SK-N-SH (cell line): ENCODE data around the gene RGS4. TPM values are rescaled to one million over a fixed set of nuclear protein-coding genes. Genes with fewer than 3 reads are reported as not detected.

Source experiments
- CTCF ChIA-PET: fragments of 300-600, 350-600 bp; formaldehyde crosslinking; extraction: SDS; loops from one replicate; lab custom pipeline; 2021; lab: Yijun Ruan, JAX
- POLR2A ChIA-PET: fragments of 350-600 bp; sonication (Branson Sonifier 250); formaldehyde crosslinking; extraction: SDS; loops from one replicate; lab custom pipeline; 2020; ENCODE audit warnings: antibody characterized with exemption, inconsistent platforms; lab: Yijun Ruan, JAX
- DNase-seq: peaks from one replicate; pipeline ENCODE4 v3.0.0; 2012
- H2AFZ ChIP-seq: fragments of 200-600 bp; sonication (generic); 2 replicates; pipeline ENCODE4 v1.8.1; 2016; ENCODE audit warnings: antibody characterized with exemption, mild to moderate bottlenecking, low read depth
- H3F3A ChIP-seq: fragments of 200-600 bp; sonication (generic); replicated peaks from 2 replicates; pipeline ENCODE3; 2016; ENCODE audit warnings: antibody characterized with exemption, mild to moderate bottlenecking; ENCODE audit not compliant: insufficient read depth
- H3K27ac ChIP-seq, 2 experiments: fragments of 200-500 bp in 1 of 2; fragments of 200-600 bp in 1 of 2; sonication (Bioruptor generic) in 1 of 2; sonication (generic), shearing (Covaris generic) in 1 of 2; 2 replicates each; pipeline versions ENCODE4 v1.5.1 to v1.6.1; 2014 to 2016; ENCODE audit warnings: low read depth in 2 of 2, inconsistent platforms in 1 of 2, low read length in 1 of 2, mild to moderate bottlenecking in 1 of 2, mixed read lengths in 1 of 2
- H3K27me3 ChIP-seq: fragments of 200-600 bp; sonication (generic), shearing (Covaris generic); 2 replicates; pipeline ENCODE4 v1.6.1; 2016; ENCODE audit warnings: mixed run types; ENCODE audit not compliant: insufficient read depth
- H3K36me3 ChIP-seq, 2 experiments: fragments of 200-500 bp in 1 of 2; fragments of 200-600 bp in 1 of 2; sonication (Bioruptor generic) in 1 of 2; sonication (generic) in 1 of 2; replicated peaks in 1 of 2; 2 replicates each; pipeline versions ENCODE3 to v1.5.1; 2014 to 2016; ENCODE audit warnings: low read length in 1 of 2, mild to moderate bottlenecking in 1 of 2; ENCODE audit not compliant: insufficient read depth in 2 of 2, control insufficient read depth in 1 of 2
- H3K4me1 ChIP-seq, 2 experiments: fragments of 200-500 bp in 1 of 2; fragments of 200-600 bp in 1 of 2; sonication (Bioruptor generic) in 1 of 2; sonication (generic), shearing (Covaris generic) in 1 of 2; 2 replicates each; pipeline versions ENCODE4 v1.5.1 to v1.6.1; 2014 to 2016; ENCODE audit warnings: low read depth in 1 of 2, low read length in 1 of 2, mixed run types in 1 of 2; ENCODE audit not compliant: insufficient read depth in 2 of 2, control insufficient read depth in 1 of 2
- H3K4me2 ChIP-seq: fragments of 200-600 bp; sonication (generic), shearing (Covaris generic); 2 replicates; pipeline ENCODE4 v1.6.1; 2017; ENCODE audit warnings: mixed run types
- H3K4me3 ChIP-seq, 2 experiments: fragments of 200-500 bp in 1 of 2; fragments of 200-600 bp in 1 of 2; sonication (Bioruptor generic) in 1 of 2; sonication (generic), shearing (Covaris generic) in 1 of 2; 2 replicates each; pipeline versions ENCODE4 v1.5.1 to v1.8.1; 2014 to 2016; ENCODE audit warnings: low read depth in 2 of 2, inconsistent platforms in 1 of 2, low read length in 1 of 2, mild to moderate bottlenecking in 1 of 2, mixed read lengths in 1 of 2, moderate library complexity in 1 of 2
- H3K79me2 ChIP-seq: fragments of 200-600 bp; sonication (generic); 2 replicates; pipeline ENCODE4 v1.8.1; 2017; ENCODE audit warnings: mild to moderate bottlenecking; ENCODE audit not compliant: insufficient read depth
- H3K9ac ChIP-seq: fragments of 200-600 bp; sonication (generic); 2 replicates; pipeline ENCODE4 v1.6.1; 2017; ENCODE audit warnings: mixed run types
- H3K9me2 ChIP-seq: fragments of 200-600 bp; sonication (generic); 2 replicates; pipeline ENCODE4 v1.6.1; 2017; ENCODE audit warnings: mixed run types
- H3K9me3 ChIP-seq: fragments of 200-600 bp; sonication (generic); 2 replicates; pipeline ENCODE4 v1.6.1; 2017; ENCODE audit warnings: mixed run types, mild to moderate bottlenecking, moderate library complexity
- H4K20me1 ChIP-seq: fragments of 200-600 bp; sonication (generic); 2 replicates; pipeline ENCODE4 v1.6.1; 2017; ENCODE audit warnings: mild to moderate bottlenecking, mixed run types; ENCODE audit not compliant: insufficient read depth
- CTCF ChIP-seq: fragments of 200-600 bp; sonication (generic); IDR thresholded peaks from 2 replicates; pipeline ENCODE4 v1.6.1; 2017; ENCODE audit warnings: antibody characterized with exemption, mild to moderate bottlenecking, moderate library complexity
- EP300 ChIP-seq, 2 experiments: IDR thresholded peaks; 2 replicates each; pipeline versions ENCODE4 v1.4.0 to v1.6.1; 2012; ENCODE audit warnings: borderline replicate concordance in 1 of 2, low read depth in 1 of 2, low read length in 1 of 2
- FOXM1 ChIP-seq: IDR thresholded peaks from 2 replicates; pipeline ENCODE4 v1.4.0; 2012; ENCODE audit warnings: low read depth, mild to moderate bottlenecking
- GABPA ChIP-seq: IDR thresholded peaks from 2 replicates; pipeline ENCODE4 v1.4.0; 2012; ENCODE audit warnings: low read depth, mild to moderate bottlenecking
- JUND ChIP-seq: IDR thresholded peaks from 2 replicates; pipeline ENCODE4 v1.4.0; 2012
- MEF2A ChIP-seq: IDR thresholded peaks from 2 replicates; pipeline ENCODE4 v1.4.0; 2012; ENCODE audit warnings: low read depth, borderline replicate concordance
- MXI1 ChIP-seq: IDR thresholded peaks from 2 replicates; pipeline ENCODE4 v1.6.1; 2012; ENCODE audit warnings: mild to moderate bottlenecking, low read depth, low read length, improper control_type of control experiment
- PBX3 ChIP-seq: IDR thresholded peaks from 2 replicates; pipeline ENCODE4; 2012
- RAD21 ChIP-seq: IDR thresholded peaks from 2 replicates; pipeline ENCODE4 v1.6.1; 2012; ENCODE audit warnings: mild to moderate bottlenecking, low read length
- RCOR1 ChIP-seq: fragments of 150-350 bp; IDR thresholded peaks from 2 replicates; pipeline ENCODE4 v1.6.1; 2017; ENCODE audit warnings: antibody characterized with exemption, low read length
- RFX5 ChIP-seq: IDR thresholded peaks from 2 replicates; pipeline ENCODE4 v1.6.1; 2012; ENCODE audit warnings: mild to moderate bottlenecking, improper control_type of control experiment, low read length
- SMC3 ChIP-seq: IDR thresholded peaks from 2 replicates; pipeline ENCODE4 v1.6.1; 2012; ENCODE audit warnings: low read depth, low read length, improper control_type of control experiment
- TCF12 ChIP-seq: IDR thresholded peaks from 2 replicates; pipeline ENCODE4 v1.4.0; 2012
- TEAD4 ChIP-seq: IDR thresholded peaks from 2 replicates; pipeline ENCODE4 v1.4.0; 2012; ENCODE audit warnings: mild to moderate bottlenecking, borderline replicate concordance; ENCODE audit not compliant: insufficient read depth
- WGBS: methylation state at CpG from one replicate; pipeline ENCODE4 v1.1.6; 2017; ENCODE audit warnings: low lambda C conversion rate; 5-methylcytosine and 5-hydroxymethylcytosine counted together
- polyA plus RNA-seq, 3 experiments: library from polyadenylated mRNA; depleted of rRNA; stranded (reverse); fragments of >200 nt; gene quantifications; 2 replicates each; pipeline ENCODE4 v1.2.3, GENCODE V29; 2012
- TF ChIP-seq, protein P1 (sequence below): fragments of 150-350 bp; IDR thresholded peaks from 2 replicates; pipeline ENCODE4 v1.6.1; 2016; ENCODE audit warnings: mild to moderate bottlenecking, low read depth, low read length

Gene RGS4
- polyA plus RNA-seq, 1 of the 3 experiments (the other 2 are of a cell fraction): 124 TPM

GRCh38 chr1:163074004-163074403, 4.8 kb downstream of the RGS4 start:
- H3K79me2 ChIP-seq: peaks cover 51% of the 10 kb centered on the region
- DNase-seq: no peak
- TF ChIP-seq MXI1 (no peak), SMC3 (no peak), GABPA (no peak), FOXM1 (no peak)
- TF ChIP-seq, protein P1, sequence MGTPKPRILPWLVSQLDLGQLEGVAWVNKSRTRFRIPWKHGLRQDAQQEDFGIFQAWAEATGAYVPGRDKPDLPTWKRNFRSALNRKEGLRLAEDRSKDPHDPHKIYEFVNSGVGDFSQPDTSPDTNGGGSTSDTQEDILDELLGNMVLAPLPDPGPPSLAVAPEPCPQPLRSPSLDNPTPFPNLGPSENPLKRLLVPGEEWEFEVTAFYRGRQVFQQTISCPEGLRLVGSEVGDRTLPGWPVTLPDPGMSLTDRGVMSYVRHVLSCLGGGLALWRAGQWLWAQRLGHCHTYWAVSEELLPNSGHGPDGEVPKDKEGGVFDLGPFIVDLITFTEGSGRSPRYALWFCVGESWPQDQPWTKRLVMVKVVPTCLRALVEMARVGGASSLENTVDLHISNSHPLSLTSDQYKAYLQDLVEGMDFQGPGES: no peak
- peaks cover 78% of the 10 kb centered on the region for H3F3A ChIP-seq
- no peaks in the 10 kb centered on the region for H3K9me3 ChIP-seq
- peaks cover 25 to 29% of the 10 kb centered on the region in 2 experiments; a peak in 3 of 4 replicates for H3K4me1 ChIP-seq
- H3K4me2 ChIP-seq: peak overlapping the region; percentile 41
- H3K27ac ChIP-seq: peak overlapping the region; percentile 91 to 99
- peak overlapping the region; percentile 95 for H3K9ac ChIP-seq
- no peak overlapping the region for H2AFZ ChIP-seq
- peaks cover 11% of the 10 kb centered on the region; the same call in 1 of the 2 replicates for H4K20me1 ChIP-seq
- ChIA-PET CTCF (interaction anchor here (0.8 to 8.4 kb wide), 8 partner anchors 46 to 241 kb away, joined by 3 to 120 read pairs (median 4); no protein-coding TSS in a partner anchor), POLR2A (interaction anchor here (1.1 to 8.7 kb wide), 6 partner anchors 46 to 241 kb away, joined by 4 to 450 read pairs (median 18); no protein-coding TSS in a partner anchor)
- H3K36me3 ChIP-seq: peaks cover 66 to 70% of the 10 kb centered on the region in 2 experiments
- WGBS: 90% methylated on average over 1 of the region's 1 CpG
- H3K9me2 ChIP-seq: no peaks in the 10 kb centered on the region
- H3K4me3 ChIP-seq: peak overlapping the region; percentile 20 to 69; a peak in 2 of 4 replicates
- no peaks in the 10 kb centered on the region for H3K27me3 ChIP-seq

- Histone ChIP-seq H2AFZ (no peak overlapping the region), H3K27me3 (no peaks in the 10 kb centered on the region), H3K4me2 (peak overlapping the region; percentile 41), H3K4me3 (peak overlapping the region in 1 of 2 experiments; percentile 69; a peak in 1 of 4 replicates), H3K4me1 (peaks cover 25 to 29% of the 10 kb centered on the region in 2 experiments; a peak in 3 of 4 replicates), H3K9me2 (no peaks in the 10 kb centered on the region), H3K9ac (peak overlapping the region; percentile 95; the same call in 1 of the 2 replicates), H3K9me3 (no peaks in the 10 kb centered on the region), H3K36me3 (peaks cover 64 to 70% of the 10 kb centered on the region in 2 experiments), H3F3A (peaks cover 74% of the 10 kb centered on the region), H4K20me1 (peaks cover 8% of the 10 kb centered on the region; the same call in 1 of the 2 replicates), H3K27ac (peak overlapping the region; percentile 91 to 99), H3K79me2 (peaks cover 45% of the 10 kb centered on the region)
- ChIA-PET CTCF (interaction anchor here (0.8 to 8.4 kb wide), 5 partner anchors 65 to 241 kb away, joined by 3 to 120 read pairs (median 3); no protein-coding TSS in a partner anchor), POLR2A (interaction anchor here (1.0 to 8.7 kb wide), 9 partner anchors 45 to 241 kb away, joined by 3 to 450 read pairs (median 5); partner anchors contain the start of gene RGS5)
- TF ChIP-seq PBX3 (no peak), CTCF (no peak), TCF12 (no peak), RCOR1 (no peak), RAD21 (no peak), EP300 (IDR thresholded peaks at IDR 0.05; ENCODE audit: borderline replicate concordance in 1 of 2, low read depth in 1 of 2, low read length in 1 of 2) (no peak), FOXM1 (no peak), GABPA (no peak), RFX5 (no peak), MEF2A (no peak), JUND (no peak), TEAD4 (no peak)
- DNase-seq: no peak
- 51% methylated on average over 2 of the region's 2 CpGs for WGBS
Observed at GRCh38 chr1:163074716-163075284, 5.6 kb downstream of the RGS4 start.
